ENCODE measurements around the gene PIGQ. TPM values are rescaled to one million over a fixed set of nuclear protein-coding genes. Genes with fewer than 3 reads are reported as not detected.

Gene PIGQ
- total and polyA plus RNA-seq, 2 of the 13 experiments (the other 11 are each of a cell fraction or from before 2014, with no cell fraction given): 7.7 to 19.7 TPM

GRCh38 chr16:554640-555365 lies 15.0 kb upstream of the PIGQ start (continued):
- TF ChIP-seq LRRFIP1 (CRISPR knock-in tag; conservative IDR thresholded peaks at IDR 0.05) (no peak), GATAD2A (CRISPR knock-in tag; IDR thresholded peaks at IDR 0.05) (no peak), SP1 (IDR thresholded peaks at IDR 0.05) (no peak), SP1 (CRISPR knock-in tag; IDR thresholded peaks at IDR 0.05) (no peak), ZNF280B (CRISPR knock-in tag; IDR thresholded peaks at IDR 0.05; ENCODE audit: borderline replicate concordance) (no peak), ZNF207 (IDR thresholded peaks at IDR 0.05; ENCODE audit: borderline replicate concordance) (no peak), ZFP36L2 (CRISPR knock-in tag; IDR thresholded peaks at IDR 0.05) (no peak), PREB (CRISPR knock-in tag; IDR thresholded peaks at IDR 0.05) (no peak), MBD4 (IDR thresholded peaks at IDR 0.05; ENCODE audit: borderline replicate concordance, low read length) (no peak), AGO2 (optimal IDR thresholded peaks at IDR 0.05; ENCODE audit: low read depth, low read length) (peak; percentile 92), EP300 (IDR thresholded peaks at IDR 0.05; ENCODE audit: low read depth in 2 of 2, low read length in 2 of 2) (no peak), EP300 (CRISPR knock-in tag; IDR thresholded peaks at IDR 0.05; ENCODE audit: borderline replicate concordance) (no peak), ZBTB14 (CRISPR knock-in tag; IDR thresholded peaks at IDR 0.05) (no peak), PHF21A (CRISPR knock-in tag; IDR thresholded peaks at IDR 0.05) (no peak), ZNF256 (CRISPR knock-in tag; conservative IDR thresholded peaks at IDR 0.05) (no peak), ZNF205 (CRISPR knock-in tag; IDR thresholded peaks at IDR 0.05) (no peak), ZFAT (CRISPR knock-in tag; conservative IDR thresholded peaks at IDR 0.05) (no peak), CBX1 (IDR thresholded peaks at IDR 0.05; ENCODE audit: low read depth) (no peak), HES4 (CRISPR knock-in tag; IDR thresholded peaks at IDR 0.05; ENCODE audit: borderline replicate concordance) (no peak), SNRNP70 (IDR thresholded peaks at IDR 0.05; ENCODE audit: low read depth, low read length) (no peak), ZNF510 (CRISPR knock-in tag; IDR thresholded peaks at IDR 0.05; ENCODE audit: low read depth) (no peak), ZNF652 (CRISPR knock-in tag; IDR thresholded peaks at IDR 0.05; ENCODE audit: borderline replicate concordance, low read depth) (peak; percentile 16; the same call in 1 of the 2 replicates), ZXDC (CRISPR knock-in tag; IDR thresholded peaks at IDR 0.05) (no peak)

Data from HepG2 (cell line).